Keratinocyte (primary cell): ENCODE measurements around the gene PCMTD2. TPM values are rescaled to one million over a fixed set of nuclear protein-coding genes. Genes with fewer than 3 reads are reported as not detected.

Experiments used
- DNase-seq: peaks from one replicate; pipeline ENCODE4 v3.0.0-alpha.2; 2011; ENCODE audit warnings: low read depth, missing footprints, low spot score
- FAIRE-seq: peaks from 2 replicates; lab custom pipeline; 2011; peaks lifted over from hg19 to GRCh38; lab: Jason Lieb, UNC
- H2AFZ ChIP-seq: 2 replicates; pipeline ENCODE4 v1.6.0; 2012; ENCODE audit warnings: low read length, control low read depth, inconsistent platforms; ENCODE audit not compliant: control insufficient read depth
- H3K27ac ChIP-seq: 2 replicates; pipeline ENCODE4 v1.5.1; 2011; ENCODE audit warnings: low read length; ENCODE audit not compliant: control insufficient read depth, insufficient read depth
- H3K27me3 ChIP-seq: 3 replicates; pipeline ENCODE4 v1.6.0; 2011; ENCODE audit warnings: low read length; ENCODE audit not compliant: control insufficient read depth, insufficient read depth; ENCODE audit errors: extremely low read depth
- H3K36me3 ChIP-seq, 2 experiments: 2 replicates in 1 of 2; 3 replicates in 1 of 2; pipeline ENCODE4 v1.5.1; 2011; ENCODE audit warnings: low read length in 2 of 2, mild to moderate bottlenecking in 1 of 2; ENCODE audit not compliant: control insufficient read depth in 2 of 2, insufficient read depth in 2 of 2; ENCODE audit errors: extremely low read depth in 1 of 2
- H3K4me1 ChIP-seq: 3 replicates; pipeline ENCODE4 v1.5.1; 2011; ENCODE audit warnings: low read length; ENCODE audit not compliant: control insufficient read depth, insufficient read depth; ENCODE audit errors: extremely low read depth
- H3K4me2 ChIP-seq: 3 replicates; pipeline ENCODE4 v1.6.0; 2011; ENCODE audit warnings: low read depth, low read length; ENCODE audit not compliant: control insufficient read depth, insufficient read depth; ENCODE audit errors: extremely low read depth
- H3K4me3 ChIP-seq, 3 experiments: fragments of 200-600 bp in 1 of 3; sonication (generic) in 1 of 3; 2 replicates in 2 of 3; 3 replicates in 1 of 3; pipeline ENCODE4 v1.5.1; 2011 to 2016; ENCODE audit warnings: low read length in 3 of 3, mild to moderate bottlenecking in 3 of 3, control low read depth in 2 of 3, inconsistent platforms in 1 of 3, low read depth in 1 of 3, mixed read lengths in 1 of 3, mixed run types in 1 of 3, moderate library complexity in 1 of 3; ENCODE audit not compliant: control insufficient read depth in 2 of 3, insufficient read depth in 2 of 3; ENCODE audit errors: extremely low read depth in 1 of 3
- H3K79me2 ChIP-seq: 2 replicates; pipeline ENCODE4 v1.6.0; 2012; ENCODE audit warnings: low read length; ENCODE audit not compliant: control insufficient read depth, insufficient read depth
- H3K9ac ChIP-seq: 3 replicates; pipeline ENCODE4 v1.6.0; 2011; ENCODE audit warnings: low read length; ENCODE audit not compliant: control insufficient read depth, insufficient read depth; ENCODE audit errors: extremely low read depth
- H3K9me1 ChIP-seq: 3 replicates; pipeline ENCODE4 v1.6.0; 2011; ENCODE audit warnings: low read length; ENCODE audit not compliant: control insufficient read depth, insufficient read depth; ENCODE audit errors: extremely low read depth
- H3K9me3 ChIP-seq: 2 replicates; pipeline ENCODE4 v1.5.1; 2012; ENCODE audit warnings: low read depth, low read length; ENCODE audit not compliant: control insufficient read depth
- H4K20me1 ChIP-seq: 3 replicates; pipeline ENCODE4 v1.6.0; 2011; ENCODE audit warnings: low read length; ENCODE audit not compliant: control insufficient read depth, insufficient read depth; ENCODE audit errors: extremely low read depth
- CTCF ChIP-seq, 3 experiments: IDR thresholded peaks in 1 of 3; conservative IDR thresholded peaks in 1 of 3; optimal IDR thresholded peaks in 1 of 3; 2 replicates in 2 of 3; 3 replicates in 1 of 3; pipeline versions ENCODE3 to v1.5.1; 2011; ENCODE audit warnings: low read length in 3 of 3, mild to moderate bottlenecking in 3 of 3, moderate library complexity in 2 of 3, control low read depth in 1 of 3, inconsistent platforms in 1 of 3; ENCODE audit not compliant: insufficient read depth in 2 of 3; ENCODE audit errors: extremely low read depth in 1 of 3
- EZH2 ChIP-seq: IDR thresholded peaks from one replicate; pipeline ENCODE4 v1.6.1; 2012; ENCODE audit warnings: inconsistent platforms, mild to moderate bottlenecking, low read length, moderate library complexity
- dilution Hi-C: fragments of 300-500 bp; cut with MboI; formaldehyde crosslinking; loops from one replicate; pipeline ENCODE4 v1.7.0; 2020; ENCODE audit warnings: low sequenced_read_pairs; ENCODE audit not compliant: extremely low pct_ligation_motif_present
- polyA plus RNA-seq, 5 experiments: library from polyadenylated mRNA; depleted of rRNA in 3 of 5; stranded (reverse) in 3 of 5; stranded (forward) in 1 of 5; unstranded in 1 of 5; fragments of >200 nt; gene quantifications; 1 replicate in 1 of 5; 2 replicates in 3 of 5; 3 replicates in 1 of 5; pipeline versions ENCODE4 v1.2.1 to v1.2.3, GENCODE V29; 2011 to 2012; ENCODE audit warnings: missing spikeins in 2 of 5, low read depth in 1 of 5, low replicate concordance in 1 of 5

The PCMTD2 gene
- polyA plus RNA-seq, 1 donor (not counting 4 experiments of a cell fraction or from before 2014, with no cell fraction given) = 25.8 TPM

GRCh38 chr20:64236137-64237088, 19.1 kb upstream of the PCMTD2 start:
- dilution Hi-C loops = no loop called here
- Histone ChIP-seq H3K4me3 (no peak overlapping the region), H3K27me3 (peaks cover 9% of the 10 kb centered on the region), H3K4me2 (no peak overlapping the region), H2AFZ (no peak overlapping the region), H3K4me1 (no peaks in the 10 kb centered on the region), H3K79me2 (no peaks in the 10 kb centered on the region), H3K36me3 (no peaks in the 10 kb centered on the region), H4K20me1 (no peaks in the 10 kb centered on the region), H3K27ac (no peak overlapping the region), H3K9me1 (no peaks in the 10 kb centered on the region), H3K9me3 (no peaks in the 10 kb centered on the region), H3K9ac (no peak overlapping the region)
- DNase-seq = no peak
- FAIRE-seq = no peak
- TF ChIP-seq EZH2 (no peak), CTCF (optimal IDR thresholded peaks at IDR 0.05 in 1 of 3, IDR thresholded peaks at IDR 0.05 in 1 of 3, conservative IDR thresholded peaks at IDR 0.05 in 1 of 3; ENCODE audit: extremely low read depth in 1 of 3, insufficient read depth in 2 of 3, low read length in 3 of 3) (no peak)

- Histone ChIP-seq H3K36me3 (no peaks in the 10 kb centered on the region), H3K4me3 (no peak overlapping the region), H4K20me1 (no peaks in the 10 kb centered on the region), H3K4me2 (no peak overlapping the region), H3K27me3 (peaks cover 14% of the 10 kb centered on the region), H3K27ac (no peak overlapping the region), H3K9ac (no peak overlapping the region), H2AFZ (no peak overlapping the region), H3K9me3 (no peaks in the 10 kb centered on the region), H3K4me1 (no peaks in the 10 kb centered on the region), H3K79me2 (no peaks in the 10 kb centered on the region), H3K9me1 (no peaks in the 10 kb centered on the region)
- DNase-seq (no peak), FAIRE-seq (no peak)
- TF ChIP-seq CTCF (optimal IDR thresholded peaks at IDR 0.05 in 1 of 3, IDR thresholded peaks at IDR 0.05 in 1 of 3, conservative IDR thresholded peaks at IDR 0.05 in 1 of 3; ENCODE audit: extremely low read depth in 1 of 3, insufficient read depth in 2 of 3, low read length in 3 of 3) (no peak), EZH2 (no peak)
- dilution Hi-C loops = no loop called here
Observed at GRCh38 chr20:64237316-64237715, 18.2 kb upstream of the PCMTD2 start.
